HEK293 (cell line): ENCODE measurements around the gene GTSE1.

Source experiments
- CTCF ChIP-seq: fragments of 450-650 bp; formaldehyde crosslinking; IDR thresholded peaks from 2 replicates; pipeline ENCODE4 v1.5.1; 2016; ENCODE audit warnings: missing biosample characterization, missing genetic modification characterization
- KLF10 ChIP-seq: fragments of 450-650 bp; IDR thresholded peaks from 2 replicates; pipeline ENCODE4 v1.5.1; 2018; ENCODE audit warnings: missing biosample characterization, mild to moderate bottlenecking, missing genetic modification characterization
- MEIS1 ChIP-seq: sonication (generic); formaldehyde crosslinking; IDR thresholded peaks from 2 replicates; pipeline ENCODE4 v1.8.1; 2022; ENCODE audit warnings: missing genetic modification reagents, mild to moderate bottlenecking, borderline replicate concordance
- SP3 ChIP-seq: fragments of 450-650 bp; formaldehyde crosslinking; IDR thresholded peaks from 2 replicates; pipeline ENCODE4 v1.5.1; 2016; ENCODE audit warnings: missing biosample characterization, missing genetic modification characterization
- TCF7L2 ChIP-seq: IDR thresholded peaks from 2 replicates; pipeline ENCODE4 v1.6.1; 2011; ENCODE audit warnings: low read depth, mild to moderate bottlenecking, inconsistent platforms, low read length, moderate library complexity, borderline replicate concordance
- ZNF132 ChIP-seq: fragments of 450-650 bp; formaldehyde crosslinking; IDR thresholded peaks from 2 replicates; pipeline ENCODE4 v1.5.1; 2017; ENCODE audit warnings: missing biosample characterization, missing genetic modification characterization, borderline replicate concordance
- ZNF214 ChIP-seq: fragments of 450-650 bp; formaldehyde crosslinking; IDR thresholded peaks from 2 replicates; pipeline ENCODE4 v1.5.1; 2017; ENCODE audit warnings: missing biosample characterization, mild to moderate bottlenecking, missing genetic modification characterization, borderline replicate concordance
- ZNF274 ChIP-seq, 2 experiments: fragments of 200-500 bp in 1 of 2; fragments of 450-650 bp in 1 of 2; sonication (Bioruptor generic) in 1 of 2; formaldehyde crosslinking in 1 of 2; IDR thresholded peaks; 2 replicates each; pipeline versions ENCODE4 v1.5.1 to v1.6.1; 2014 to 2016; ENCODE audit warnings: borderline replicate concordance in 1 of 2, inconsistent platforms in 1 of 2, low read length in 1 of 2, missing biosample characterization in 1 of 2, missing genetic modification characterization in 1 of 2
- ZNF529 ChIP-seq: fragments of 450-650 bp; formaldehyde crosslinking; IDR thresholded peaks from 2 replicates; pipeline ENCODE4 v1.5.1; 2017; ENCODE audit warnings: missing genetic modification characterization, missing biosample characterization; ENCODE audit not compliant: insufficient replicate concordance
- ZNF561 ChIP-seq: fragments of 450-650 bp; IDR thresholded peaks from 2 replicates; pipeline ENCODE4 v1.5.1; 2018; ENCODE audit warnings: missing biosample characterization, missing genetic modification characterization, borderline replicate concordance
- TF ChIP-seq, protein P1 (sequence below): fragments of 450-650 bp; formaldehyde crosslinking; IDR thresholded peaks from 2 replicates; pipeline ENCODE4 v1.5.1; 2016; ENCODE audit warnings: missing biosample characterization, missing genetic modification characterization
- TF ChIP-seq, protein P2 (sequence below): fragments of 450-650 bp; formaldehyde crosslinking; IDR thresholded peaks from 2 replicates; pipeline ENCODE4; 2016; ENCODE audit warnings: missing biosample characterization, missing genetic modification characterization

DNA sequence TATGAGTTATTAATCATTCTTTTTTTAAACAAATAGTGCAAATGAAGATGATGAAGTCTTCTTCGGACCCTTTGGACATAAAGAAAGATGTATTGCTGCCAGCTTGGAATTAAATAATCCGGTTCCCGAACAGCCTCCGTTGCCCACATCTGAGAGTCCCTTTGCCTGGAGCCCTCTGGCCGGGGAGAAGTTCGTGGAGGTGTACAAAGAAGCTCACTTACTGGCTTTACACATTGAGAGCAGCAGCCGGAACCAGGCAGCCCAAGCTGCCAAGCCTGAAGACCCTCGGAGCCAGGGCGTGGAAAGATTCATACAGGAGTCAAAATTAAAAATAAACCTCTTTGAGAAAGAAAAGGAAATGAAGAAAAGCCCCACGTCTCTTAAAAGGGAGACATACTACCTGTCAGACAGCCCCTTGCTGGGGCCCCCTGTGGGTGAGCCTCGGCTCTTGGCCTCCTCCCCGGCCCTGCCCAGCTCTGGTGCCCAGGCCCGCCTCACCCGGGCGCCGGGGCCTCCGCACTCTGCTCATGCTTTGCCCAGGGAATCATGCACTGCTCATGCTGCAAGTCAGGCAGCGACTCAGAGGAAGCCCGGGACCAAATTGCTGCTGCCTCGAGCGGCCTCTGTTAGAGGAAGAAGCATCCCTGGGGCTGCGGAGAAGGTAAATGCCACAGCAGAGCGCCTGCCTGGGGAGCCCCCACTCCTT lies 11.8 kb downstream of the GTSE1 start:
- TF ChIP-seq ZNF132 (tag by site-specific recombination) (no peak), CTCF (tag by site-specific recombination) (no peak), ZNF561 (tag by site-specific recombination) (no peak), KLF10 (tag by site-specific recombination) (no peak), ZNF529 (no peak), MEIS1 (CRISPR knock-in tag) (no peak), ZNF274 (IDR thresholded peaks at IDR 0.05; ENCODE audit: low read length) (no peak), ZNF274 (tag by site-specific recombination; IDR thresholded peaks at IDR 0.05; ENCODE audit: borderline replicate concordance) (no peak), SP3 (tag by site-specific recombination) (no peak), TCF7L2 (no peak), ZNF214 (no peak)
- TF ChIP-seq, protein P1, sequence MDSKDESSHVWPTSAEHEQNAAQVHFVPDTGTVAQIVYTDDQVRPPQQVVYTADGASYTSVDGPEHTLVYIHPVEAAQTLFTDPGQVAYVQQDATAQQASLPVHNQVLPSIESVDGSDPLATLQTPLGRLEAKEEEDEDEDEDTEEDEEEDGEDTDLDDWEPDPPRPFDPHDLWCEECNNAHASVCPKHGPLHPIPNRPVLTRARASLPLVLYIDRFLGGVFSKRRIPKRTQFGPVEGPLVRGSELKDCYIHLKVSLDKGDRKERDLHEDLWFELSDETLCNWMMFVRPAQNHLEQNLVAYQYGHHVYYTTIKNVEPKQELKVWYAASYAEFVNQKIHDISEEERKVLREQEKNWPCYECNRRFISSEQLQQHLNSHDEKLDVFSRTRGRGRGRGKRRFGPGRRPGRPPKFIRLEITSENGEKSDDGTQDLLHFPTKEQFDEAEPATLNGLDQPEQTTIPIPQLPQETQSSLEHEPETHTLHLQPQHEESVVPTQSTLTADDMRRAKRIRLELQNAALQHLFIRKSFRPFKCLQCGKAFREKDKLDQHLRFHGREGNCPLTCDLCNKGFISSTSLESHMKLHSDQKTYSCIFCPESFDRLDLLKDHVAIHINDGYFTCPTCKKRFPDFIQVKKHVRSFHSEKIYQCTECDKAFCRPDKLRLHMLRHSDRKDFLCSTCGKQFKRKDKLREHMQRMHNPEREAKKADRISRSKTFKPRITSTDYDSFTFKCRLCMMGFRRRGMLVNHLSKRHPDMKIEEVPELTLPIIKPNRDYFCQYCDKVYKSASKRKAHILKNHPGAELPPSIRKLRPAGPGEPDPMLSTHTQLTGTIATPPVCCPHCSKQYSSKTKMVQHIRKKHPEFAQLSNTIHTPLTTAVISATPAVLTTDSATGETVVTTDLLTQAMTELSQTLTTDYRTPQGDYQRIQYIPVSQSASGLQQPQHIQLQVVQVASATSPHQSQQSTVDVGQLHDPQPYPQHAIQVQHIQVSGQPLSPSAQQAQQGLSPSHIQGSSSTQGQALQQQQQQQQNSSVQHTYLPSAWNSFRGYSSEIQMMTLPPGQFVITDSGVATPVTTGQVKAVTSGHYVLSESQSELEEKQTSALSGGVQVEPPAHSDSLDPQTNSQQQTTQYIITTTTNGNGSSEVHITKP (tag by site-specific recombination), result no peak
- TF ChIP-seq, protein P2, sequence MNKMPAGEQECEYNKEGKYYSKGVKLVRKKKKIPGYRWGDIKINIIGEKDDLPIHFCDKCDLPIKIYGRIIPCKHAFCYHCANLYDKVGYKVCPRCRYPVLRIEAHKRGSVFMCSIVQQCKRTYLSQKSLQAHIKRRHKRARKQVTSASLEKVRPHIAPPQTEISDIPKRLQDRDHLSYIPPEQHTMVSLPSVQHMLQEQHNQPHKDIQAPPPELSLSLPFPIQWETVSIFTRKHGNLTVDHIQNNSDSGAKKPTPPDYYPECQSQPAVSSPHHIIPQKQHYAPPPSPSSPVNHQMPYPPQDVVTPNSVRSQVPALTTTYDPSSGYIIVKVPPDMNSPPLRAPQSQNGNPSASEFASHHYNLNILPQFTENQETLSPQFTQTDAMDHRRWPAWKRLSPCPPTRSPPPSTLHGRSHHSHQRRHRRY (tag by site-specific recombination), result no peak
